GM19043 (cell line): ENCODE results near the gene CNIH4.
"Not testable (repeated sequence)": the region's sequence is repeated elsewhere in the genome, so short reads cannot be mapped to it uniquely, and the experiment has no call there.

Experiments
- ATAC-seq: cut with Tn5 transposase; IDR thresholded peaks from one replicate; pipeline ENCODE4 v1.9.1; 2021; ENCODE audit warnings: low read depth; ENCODE audit not compliant: unreplicated experiment

CNIH4 gene

DNA sequence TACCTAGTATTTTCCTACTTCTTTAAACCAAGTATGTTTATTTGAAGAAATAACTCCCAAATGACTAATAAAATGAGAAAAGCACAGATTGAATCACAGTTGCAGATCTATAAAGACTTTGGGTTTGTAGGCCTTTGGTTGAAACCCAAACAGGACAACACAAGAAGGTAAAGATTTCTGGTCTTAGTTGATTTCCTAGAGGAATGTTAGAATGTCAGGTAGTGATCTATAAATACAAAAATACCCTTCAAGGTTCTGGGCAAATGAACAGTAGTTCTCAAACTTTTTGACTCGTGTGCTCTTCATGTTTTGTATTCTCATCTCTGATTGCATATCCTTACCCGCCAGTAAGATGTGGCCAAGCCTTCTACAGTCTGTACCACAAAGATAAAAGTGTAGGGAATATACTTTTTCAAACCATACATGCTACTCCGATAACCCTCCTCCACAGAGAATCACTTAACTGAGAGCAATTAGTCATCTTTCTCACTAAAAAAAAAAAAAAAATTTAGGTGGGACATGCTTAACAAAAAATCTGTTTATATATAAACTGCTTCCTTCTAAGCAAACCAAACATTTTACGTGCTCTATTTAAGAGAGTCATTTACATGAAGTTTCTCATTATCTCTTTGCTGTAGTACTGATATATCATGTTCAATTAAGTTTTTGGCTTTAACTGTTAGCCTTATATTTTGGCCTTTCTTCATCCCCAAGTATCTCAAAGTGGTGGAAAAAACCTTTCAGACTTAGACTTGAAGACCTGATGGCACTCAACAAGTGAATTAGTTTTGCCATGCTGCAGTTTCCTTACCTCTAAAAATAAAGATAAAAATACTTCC is 36.0 kb downstream of the CNIH4 start:
- no peak for ATAC-seq

DNA sequence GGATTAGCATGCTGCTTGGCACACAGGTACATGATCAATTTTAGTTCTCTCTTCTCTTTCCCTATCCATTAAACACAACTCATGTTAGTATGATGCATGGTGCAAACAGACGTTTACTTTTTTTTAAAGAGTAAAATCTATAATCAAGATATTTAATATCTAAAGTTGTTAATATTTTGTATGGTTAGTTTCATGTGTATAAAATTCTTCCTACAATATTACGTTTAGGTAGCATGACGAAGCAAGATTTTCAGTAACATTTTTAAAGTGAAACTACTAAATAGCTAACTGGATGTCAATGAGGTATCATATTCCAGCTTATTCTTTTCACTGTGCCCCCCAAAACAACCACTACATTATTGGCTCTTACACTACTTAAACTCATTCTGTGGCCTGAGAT is 36.6 kb downstream of the CNIH4 start:
- no peak for ATAC-seq

DNA sequence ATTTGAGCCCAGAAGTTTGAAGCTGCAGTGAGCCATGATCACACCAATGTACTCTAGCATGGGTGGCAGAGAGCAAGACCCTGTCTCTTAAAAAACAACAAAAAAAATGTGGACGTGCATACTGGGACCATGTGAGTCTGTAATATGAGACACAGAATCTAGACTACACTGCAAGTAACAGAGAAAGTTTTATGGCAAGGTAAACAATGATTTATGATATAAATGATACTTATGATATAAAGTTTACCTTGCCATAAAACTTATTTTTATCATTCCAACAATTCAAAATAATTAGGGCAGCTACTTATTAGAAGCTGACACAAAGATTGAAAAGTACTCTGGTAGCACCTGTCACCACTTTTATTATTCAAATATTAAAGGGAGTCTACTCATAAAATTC is 43.2 kb downstream of the CNIH4 start:
- no peak for ATAC-seq

DNA sequence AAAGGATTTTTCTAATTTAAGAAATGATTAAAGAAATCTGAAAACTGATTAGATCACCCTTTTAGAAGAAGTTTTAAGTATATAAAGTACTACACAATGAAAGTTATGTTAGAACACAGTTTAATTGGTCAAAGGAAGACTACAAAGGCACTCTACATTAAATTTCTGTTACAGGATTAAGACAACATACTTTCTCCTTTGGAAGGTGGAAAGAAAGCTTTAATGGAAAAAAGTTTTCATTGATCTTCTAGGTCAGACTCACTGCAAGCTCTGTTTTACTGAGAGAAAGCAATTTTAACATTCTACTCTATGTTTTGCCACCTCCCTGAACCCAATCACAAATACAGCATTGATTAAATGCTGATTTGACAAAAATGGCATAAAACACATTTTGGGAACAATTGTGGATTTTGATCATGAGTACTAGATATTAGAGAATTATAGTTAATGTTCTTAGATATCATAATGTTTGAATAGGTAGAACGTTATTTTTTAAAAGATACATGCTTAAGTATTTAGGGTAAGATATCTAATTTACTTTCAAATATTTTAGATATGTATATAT is 45.9 kb downstream of the CNIH4 start:
- no peak for ATAC-seq

DNA sequence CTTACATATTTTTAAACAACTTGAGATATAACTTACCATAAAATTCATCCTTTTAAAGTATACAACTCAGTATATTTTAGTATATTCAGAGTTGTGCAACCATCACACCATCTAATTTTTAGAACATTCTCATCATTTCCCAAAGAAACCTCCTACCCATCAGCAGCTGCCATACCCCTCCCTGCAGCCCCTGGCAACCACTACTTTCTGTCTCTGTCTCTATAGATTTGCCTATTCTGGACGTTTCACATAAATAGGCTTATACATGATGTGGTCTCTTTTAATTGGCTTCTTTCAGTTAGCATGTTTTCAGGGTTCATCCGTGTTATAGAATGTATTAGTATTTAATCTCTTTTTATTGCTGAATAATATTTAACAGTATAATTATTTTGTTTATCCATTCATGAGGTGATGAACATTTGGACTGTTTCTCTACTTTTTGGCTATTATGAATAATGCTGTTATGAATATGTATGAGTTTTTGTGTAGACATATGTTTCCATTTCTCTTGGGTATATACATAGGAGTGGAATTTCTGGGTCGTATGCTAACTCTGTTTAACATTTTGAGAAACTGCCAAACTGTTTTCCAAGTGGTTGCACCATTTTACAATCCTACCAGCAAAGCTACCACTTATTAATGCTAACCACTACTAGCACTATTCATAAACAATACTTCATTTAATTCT is 48.4 kb downstream of the CNIH4 start:
- no peak for ATAC-seq

DNA sequence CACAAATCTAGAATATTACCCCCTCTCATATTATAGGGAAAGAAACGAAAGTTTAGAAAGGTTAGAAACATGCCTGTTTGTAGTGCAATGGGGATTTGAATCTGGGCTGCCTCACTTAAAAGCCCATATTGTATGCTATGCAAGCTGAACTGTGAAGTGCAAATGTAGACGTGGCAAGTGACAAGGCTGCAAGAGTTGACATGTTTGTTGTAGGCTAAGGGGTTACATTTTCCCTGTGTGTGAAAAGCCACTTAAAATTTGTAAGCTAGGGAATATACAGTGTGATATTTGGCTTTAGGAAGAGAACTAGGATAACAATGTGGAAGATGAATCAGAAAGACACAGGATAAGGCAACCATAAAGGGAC is 48.9 kb downstream of the CNIH4 start:
- no peak for ATAC-seq

DNA sequence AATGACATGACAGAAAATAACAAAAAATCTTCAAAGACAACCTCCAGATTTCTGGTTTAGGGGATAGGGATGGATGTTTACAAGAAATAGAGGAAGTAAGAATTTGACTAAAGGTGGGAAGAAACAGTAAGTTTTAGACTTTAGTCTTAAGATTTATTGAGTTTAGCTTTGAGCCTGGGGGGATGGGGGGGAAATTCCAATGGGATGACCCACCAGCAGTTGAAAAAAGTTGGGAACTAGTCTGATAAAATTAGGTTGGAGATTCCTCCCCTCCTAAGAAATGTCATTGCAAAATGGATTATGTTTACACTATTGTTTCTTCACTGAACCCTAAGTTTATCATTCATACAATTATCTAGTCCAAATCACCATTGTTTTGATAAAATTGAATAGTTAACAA is 49.5 kb downstream of the CNIH4 start:
- no peak for ATAC-seq

DNA sequence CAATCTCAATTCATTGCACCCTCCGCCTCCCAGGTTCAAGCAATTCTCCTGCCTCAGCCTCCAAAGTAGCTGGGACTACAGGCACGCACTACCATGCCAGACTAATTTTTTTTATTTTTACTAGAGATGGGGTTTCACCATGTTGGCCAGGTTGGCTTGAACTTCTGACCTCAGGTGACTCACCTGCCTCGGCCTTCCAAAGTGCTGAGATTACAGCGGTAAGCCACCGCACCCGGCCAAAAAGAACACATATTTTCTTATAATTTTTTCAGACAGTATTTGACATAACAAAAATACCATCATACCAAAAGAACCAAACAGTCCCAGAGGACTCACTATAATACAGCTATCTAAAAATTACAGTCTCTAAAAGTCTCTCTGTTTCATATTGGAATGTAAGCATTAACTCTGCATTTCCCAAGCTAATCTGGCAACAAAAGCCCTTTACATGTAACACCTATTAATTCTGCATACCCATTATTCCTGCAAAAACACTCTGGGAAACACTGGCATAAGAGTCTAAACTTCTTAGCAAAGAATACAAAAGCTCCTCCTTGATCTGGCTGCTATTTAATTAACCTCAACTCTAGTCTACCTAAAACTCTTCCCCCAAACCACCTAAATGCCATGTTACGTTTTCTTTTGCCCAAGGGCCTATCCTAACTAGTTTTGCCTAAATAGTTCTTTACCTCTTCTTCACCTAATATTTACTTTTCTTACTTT is 51.1 kb downstream of the CNIH4 start:
- ATAC-seq, result no peak

DNA sequence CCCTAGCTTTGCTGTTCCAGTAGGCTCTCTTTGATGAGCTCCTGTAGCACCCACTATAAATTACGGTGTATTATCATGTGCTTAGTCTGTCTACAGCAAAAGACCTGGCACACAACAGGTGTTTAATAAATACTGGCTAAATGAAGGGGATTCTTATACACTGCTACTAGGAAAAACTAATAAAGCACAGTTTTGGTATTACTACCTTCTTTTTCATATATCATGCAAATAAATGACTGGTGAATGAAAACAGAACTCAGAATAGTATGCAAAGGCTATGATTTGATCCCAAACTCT is 51.6 kb downstream of the CNIH4 start:
- no peak for ATAC-seq

DNA sequence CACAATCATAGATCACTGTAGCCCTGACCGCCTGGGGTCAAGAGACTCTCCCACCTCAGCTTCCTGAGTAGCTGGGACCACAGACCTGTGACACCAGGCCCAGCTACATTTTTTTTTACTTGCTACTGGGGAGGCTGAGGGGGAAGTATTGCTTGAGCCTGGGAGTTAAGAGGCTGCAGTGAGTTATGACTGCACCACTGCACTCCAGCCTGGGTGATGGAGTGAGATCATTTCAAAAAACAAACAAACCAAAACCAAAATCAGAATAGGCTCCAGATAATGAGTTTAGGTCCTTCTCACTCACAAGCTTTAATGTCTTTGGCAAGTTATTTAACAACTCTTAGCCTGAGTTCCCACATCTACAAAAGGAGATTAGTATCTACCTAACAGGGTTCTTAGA is 55.1 kb downstream of the CNIH4 start:
- no peak for ATAC-seq

DNA sequence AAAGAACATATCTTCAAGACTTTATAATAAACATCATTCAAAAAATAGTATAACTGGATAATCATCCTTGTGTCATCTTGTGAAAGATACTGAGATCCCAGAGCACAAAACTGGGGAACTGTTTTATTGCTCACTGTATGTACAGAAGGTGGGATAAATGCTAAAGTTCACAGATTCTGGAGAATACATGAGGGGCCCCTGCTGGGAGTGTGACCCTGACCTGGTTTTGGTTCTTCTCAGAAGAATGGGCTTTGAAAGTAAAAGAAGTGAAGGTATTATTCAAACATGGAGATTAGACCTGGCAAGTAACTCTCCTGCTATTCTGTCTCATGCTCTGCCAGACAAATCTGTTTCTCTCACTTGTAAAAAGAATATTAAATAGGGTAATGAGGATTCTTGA is 63.4 kb downstream of the CNIH4 start:
- ATAC-seq, result no peak

DNA sequence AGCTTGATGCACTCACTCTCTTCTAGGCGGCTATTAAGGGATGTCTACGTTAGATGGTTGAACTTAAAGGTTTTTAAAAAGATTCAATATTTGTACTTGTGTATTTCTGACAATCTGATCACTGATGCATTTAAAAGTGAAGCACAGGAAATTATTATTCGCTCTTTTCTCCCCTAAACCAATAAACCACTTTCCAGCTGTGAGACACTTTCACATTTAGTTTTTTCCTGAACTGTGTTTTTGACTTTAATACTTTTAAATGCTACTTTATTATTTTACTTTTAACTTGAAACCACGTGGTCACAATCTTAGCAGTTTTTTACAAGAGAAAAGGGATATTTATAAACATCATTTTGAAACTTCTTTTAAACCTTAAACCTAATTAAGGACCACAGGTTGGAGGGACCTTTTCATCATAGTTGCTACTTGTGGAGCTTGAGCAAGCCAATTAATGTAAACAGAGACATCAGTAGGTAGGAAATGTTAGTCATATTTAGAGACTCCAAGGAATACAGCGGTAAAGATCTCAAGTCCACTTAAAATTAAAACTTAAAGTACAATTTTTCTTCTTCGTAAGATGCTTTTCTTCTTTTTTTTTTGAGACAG is 68.7 kb downstream of the CNIH4 start:
- ATAC-seq, result no peak

DNA sequence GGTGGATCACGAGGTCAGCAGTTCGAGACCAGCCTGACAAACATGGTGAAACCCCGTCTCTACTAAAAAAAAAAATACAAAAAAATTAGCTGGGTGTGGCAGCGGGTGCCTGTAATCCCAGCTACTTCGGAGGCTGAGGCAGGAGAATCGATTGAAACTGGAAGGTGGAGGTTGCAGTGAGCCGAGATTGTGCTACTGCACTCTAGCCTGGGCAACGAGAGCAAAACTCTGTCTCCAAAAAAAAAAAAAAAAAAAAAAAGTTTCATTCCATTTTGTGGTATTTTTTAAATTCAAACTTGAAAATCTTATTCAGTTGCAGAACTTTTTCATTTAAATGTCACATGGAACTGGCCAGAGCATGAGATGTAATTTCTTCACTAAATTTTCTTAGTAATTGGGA is 70.2 kb downstream of the CNIH4 start:
- ATAC-seq, result not testable (repeated sequence)

DNA sequence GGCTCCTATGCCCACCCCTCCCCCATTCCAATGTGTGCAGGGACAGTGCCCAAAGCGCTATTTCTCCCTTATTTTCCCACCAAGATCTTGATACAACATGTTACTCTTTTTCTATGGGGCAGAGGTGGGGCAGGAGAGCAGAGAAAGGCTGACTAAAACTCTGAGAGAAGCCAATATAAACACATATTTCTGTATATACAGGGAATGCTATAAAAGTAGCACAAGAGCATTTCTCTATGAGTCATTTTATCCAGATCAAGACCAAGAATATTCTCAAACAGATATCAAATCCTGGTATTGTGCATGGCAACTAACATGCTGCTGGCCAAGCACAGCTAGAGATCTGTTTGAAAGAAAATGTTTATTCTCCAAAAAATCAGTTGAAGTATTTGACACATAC is 70.7 kb downstream of the CNIH4 start:
- no peak for ATAC-seq

DNA sequence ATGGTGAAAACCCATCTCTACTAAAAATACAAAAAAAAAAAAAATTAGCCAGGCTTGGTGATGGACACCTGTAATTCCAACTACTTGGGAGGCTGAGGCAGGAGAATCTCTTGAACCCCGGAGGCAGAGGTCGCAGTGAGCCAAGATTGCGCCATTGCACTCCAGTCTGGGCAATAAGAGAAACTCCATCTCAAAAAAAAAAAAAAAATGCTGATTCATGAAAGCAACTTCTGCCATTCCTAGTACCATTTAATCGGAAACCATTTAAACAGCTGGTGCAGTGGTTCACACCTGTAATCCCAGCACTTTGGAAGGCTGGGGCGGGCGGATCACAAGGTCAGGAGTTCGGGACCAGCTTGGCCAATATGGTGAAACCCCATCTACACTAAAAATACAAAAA is 72.0 kb downstream of the CNIH4 start:
- not testable (repeated sequence) for ATAC-seq
